Stimulated activated CD4-positive, alpha-beta T cell treated with anti-CD3 and anti-CD28 coated beads, Interleukin-15, amount 100 ng/mL, for 48 hours (primary cell): ENCODE results near the gene RXFP1.

ENCODE experiments used
- DNase-seq, 2 donors: peaks; one replicate each; pipeline ENCODE4 v3.0.0-alpha.2; 2020; ENCODE audit warnings: low read depth in 2 of 2

The RXFP1 gene

GRCh38 chr4:158541506-158541905, 19.8 kb downstream of the RXFP1 start:
- no peak for DNase-seq

GRCh38 chr4:158543191-158543590, 21.5 kb downstream of the RXFP1 start:
- no peak for DNase-seq

- DNase-seq = no peak
Measured at GRCh38 chr4:158544141-158544540, 22.5 kb downstream of the RXFP1 start.

- no peak for DNase-seq
Measured at GRCh38 chr4:158553364-158553763, 31.7 kb downstream of the RXFP1 start.

GRCh38 chr4:158560284-158560683, 38.6 kb downstream of the RXFP1 start:
- DNase-seq = no peak

- no peak for DNase-seq
Measured at GRCh38 chr4:158566860-158567259, 45.2 kb downstream of the RXFP1 start.

GRCh38 chr4:158571736-158572135, 50.1 kb downstream of the RXFP1 start:
- no peak for DNase-seq

- DNase-seq = no peak
Measured at GRCh38 chr4:158572608-158573007, 50.9 kb downstream of the RXFP1 start.

GRCh38 chr4:158578476-158578875, 56.8 kb downstream of the RXFP1 start:
- DNase-seq = no peak

GRCh38 chr4:158580064-158580463, 58.4 kb downstream of the RXFP1 start:
- DNase-seq = no peak

- DNase-seq = no peak
Measured at GRCh38 chr4:158581161-158581560, 59.5 kb downstream of the RXFP1 start.

- no peak for DNase-seq
Measured at GRCh38 chr4:158586881-158587280, 65.2 kb downstream of the RXFP1 start.

- no peak for DNase-seq
Measured at GRCh38 chr4:158588285-158588684, 66.6 kb downstream of the RXFP1 start.

- no peak for DNase-seq
Measured at GRCh38 chr4:158588777-158589176, 67.1 kb downstream of the RXFP1 start.

- DNase-seq = no peak
Measured at GRCh38 chr4:158590306-158590705, 68.6 kb downstream of the RXFP1 start.

GRCh38 chr4:158590824-158591223, 69.1 kb downstream of the RXFP1 start:
- no peak for DNase-seq

GRCh38 chr4:158597879-158598596, 76.4 kb downstream of the RXFP1 start:
- DNase-seq = no peak

GRCh38 chr4:158599150-158599549, 77.5 kb downstream of the RXFP1 start:
- no peak for DNase-seq

- DNase-seq = no peak
Measured at GRCh38 chr4:158599765-158600498, 78.2 kb downstream of the RXFP1 start.

GRCh38 chr4:158604369-158604768, 82.7 kb downstream of the RXFP1 start:
- DNase-seq = no peak

- no peak for DNase-seq
Measured at GRCh38 chr4:158605393-158605792, 83.7 kb downstream of the RXFP1 start.

- DNase-seq = no peak
Measured at GRCh38 chr4:158606969-158607368, 85.3 kb downstream of the RXFP1 start.

- no peak for DNase-seq
Measured at GRCh38 chr4:158609116-158609515, 87.4 kb downstream of the RXFP1 start.
